NCI-H345 treated with DMSO at 0.1 percent for 48 hours (cell line): ENCODE measurements around the gene CEP250.
"Not testable (repeated sequence)": the region's sequence is repeated elsewhere in the genome, so short reads cannot be mapped to it uniquely, and the experiment has no call there.

ENCODE experiments used
- DNase-seq: peaks from one replicate; lab custom pipeline; 2025; ENCODE audit not compliant: unreplicated experiment; lab: John Stamatoyannopoulos, UW

Gene CEP250

DNA sequence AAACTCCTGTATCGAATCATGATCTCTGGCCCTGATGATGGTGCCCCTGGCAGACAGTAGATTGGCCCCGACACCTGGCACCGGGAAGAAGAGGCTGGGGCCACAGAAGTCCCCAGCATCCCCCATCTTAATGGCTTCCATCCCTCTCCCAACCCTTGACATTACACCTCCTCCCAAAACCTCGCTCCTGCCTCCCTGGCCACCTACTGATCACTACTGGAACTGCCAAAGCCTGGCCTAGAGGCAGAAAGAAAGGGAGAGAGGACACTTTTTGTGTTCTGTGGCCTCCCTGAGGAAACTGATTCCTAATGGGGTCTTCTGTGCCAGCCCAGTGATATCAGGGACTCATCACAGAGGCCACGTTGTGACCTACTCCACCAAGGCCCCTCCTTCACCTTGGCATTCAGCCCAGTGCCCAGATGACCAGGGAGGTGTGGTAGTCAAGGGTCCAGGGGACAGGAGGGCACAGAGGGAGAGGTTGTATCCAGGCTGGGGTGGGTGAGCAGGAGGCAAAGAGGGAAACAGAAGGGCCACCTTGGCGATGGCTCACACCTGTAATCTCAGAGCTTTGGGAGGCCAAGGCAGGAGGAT lies 68.0 kb downstream of the CEP250 start:
- DNase-seq: no peak

DNA sequence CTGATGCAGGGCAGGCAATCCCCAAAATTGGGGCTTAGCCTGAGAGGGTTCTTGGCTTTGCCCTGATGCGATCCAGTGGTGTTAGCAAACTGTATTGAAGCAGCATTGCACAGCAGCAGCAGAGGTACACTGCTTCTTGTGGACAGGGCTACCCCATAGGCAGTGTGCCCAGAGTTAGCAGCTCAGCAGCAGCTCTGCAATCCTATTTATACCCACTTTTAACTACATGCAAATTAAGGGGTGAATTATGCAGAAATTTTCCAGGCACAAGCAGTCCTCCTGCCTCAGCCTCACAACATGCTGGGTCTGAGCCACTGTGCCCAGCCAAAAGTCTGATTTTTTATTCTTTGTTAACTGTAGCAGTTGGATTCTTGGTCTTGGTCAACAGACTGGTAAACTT lies 70.2 kb downstream of the CEP250 start:
- DNase-seq: no peak

DNA sequence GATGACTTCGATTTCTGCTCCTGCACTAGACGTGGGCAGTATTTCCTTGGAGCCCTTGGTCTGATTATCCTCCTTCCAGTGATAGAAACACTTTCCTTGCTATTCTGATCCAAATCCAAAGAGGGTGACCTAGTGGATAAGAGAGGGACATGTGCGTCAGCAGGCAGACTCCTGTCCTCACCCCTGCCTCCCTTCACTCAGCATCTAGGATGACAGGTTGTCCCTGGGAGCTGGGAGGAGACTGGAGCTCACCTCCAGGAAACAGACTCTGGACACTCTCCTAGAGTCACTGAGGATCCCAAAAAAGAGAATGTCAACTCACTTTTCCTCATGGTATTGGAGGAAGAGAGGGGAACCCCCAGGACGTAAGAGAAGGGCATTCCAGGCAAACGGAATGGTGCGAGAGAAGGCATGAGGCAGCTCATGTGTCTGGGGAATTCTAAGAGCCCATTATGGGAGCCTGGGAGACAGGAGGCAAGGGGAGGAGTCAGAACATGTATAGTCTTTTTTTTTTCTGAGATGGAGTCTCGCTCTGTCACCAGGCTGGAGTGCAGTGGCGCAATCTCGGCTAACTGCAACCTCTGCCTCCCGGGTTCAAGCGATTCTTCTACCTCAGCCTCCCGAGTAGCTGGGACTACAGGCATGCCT lies 71.8 kb downstream of the CEP250 start:
- no peak for DNase-seq

DNA sequence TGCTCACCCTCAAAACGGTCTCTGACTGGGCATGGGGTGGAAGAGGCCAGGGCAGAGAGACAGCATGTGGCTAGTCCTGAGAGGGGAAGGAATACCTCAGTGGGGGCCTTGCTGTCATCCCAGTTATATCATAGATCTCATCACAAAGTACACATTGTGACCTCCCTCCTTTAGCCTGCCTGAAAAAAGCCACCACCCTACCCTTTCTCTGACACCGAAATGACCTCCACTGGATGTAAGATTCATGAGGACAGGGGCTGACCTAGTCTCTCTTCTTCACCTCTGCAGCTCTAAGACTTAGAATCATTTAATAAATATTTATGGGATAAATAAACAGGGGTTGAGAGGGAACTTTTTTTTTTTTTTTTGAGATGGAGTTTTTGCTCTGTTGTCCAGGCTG lies 74.2 kb downstream of the CEP250 start, which contains the start of gene C20orf173:
Gene C20orf173 (minus strand): TSS at position 101 of the 400 bp plus-strand sequence. CDS start 279 bp downstream, outside the sequence.
- DNase-seq: no peak

DNA sequence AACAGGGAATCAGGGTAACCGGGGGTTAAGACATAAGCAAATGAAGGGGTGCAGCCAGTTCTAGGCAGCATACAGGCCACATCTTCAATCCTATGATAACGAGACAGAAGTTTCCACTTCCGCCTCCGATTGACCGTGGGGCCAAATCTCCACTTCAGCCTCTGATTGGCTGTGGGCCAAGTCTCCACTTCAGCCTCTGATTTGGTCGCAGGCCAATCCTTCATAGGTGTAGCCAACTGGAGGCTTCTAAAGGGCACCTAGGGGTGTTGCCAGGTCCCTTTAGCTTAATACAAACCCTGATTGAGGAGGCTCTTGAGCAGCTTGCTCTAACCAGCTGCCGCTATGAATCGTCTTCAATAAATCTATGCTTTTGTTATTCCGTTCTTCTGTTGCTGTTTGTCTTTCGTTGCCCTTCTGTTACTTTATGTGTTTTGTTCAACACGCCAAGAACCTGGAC lies 84.4 kb downstream of the CEP250 start:
- DNase-seq: peak; percentile 99

DNA sequence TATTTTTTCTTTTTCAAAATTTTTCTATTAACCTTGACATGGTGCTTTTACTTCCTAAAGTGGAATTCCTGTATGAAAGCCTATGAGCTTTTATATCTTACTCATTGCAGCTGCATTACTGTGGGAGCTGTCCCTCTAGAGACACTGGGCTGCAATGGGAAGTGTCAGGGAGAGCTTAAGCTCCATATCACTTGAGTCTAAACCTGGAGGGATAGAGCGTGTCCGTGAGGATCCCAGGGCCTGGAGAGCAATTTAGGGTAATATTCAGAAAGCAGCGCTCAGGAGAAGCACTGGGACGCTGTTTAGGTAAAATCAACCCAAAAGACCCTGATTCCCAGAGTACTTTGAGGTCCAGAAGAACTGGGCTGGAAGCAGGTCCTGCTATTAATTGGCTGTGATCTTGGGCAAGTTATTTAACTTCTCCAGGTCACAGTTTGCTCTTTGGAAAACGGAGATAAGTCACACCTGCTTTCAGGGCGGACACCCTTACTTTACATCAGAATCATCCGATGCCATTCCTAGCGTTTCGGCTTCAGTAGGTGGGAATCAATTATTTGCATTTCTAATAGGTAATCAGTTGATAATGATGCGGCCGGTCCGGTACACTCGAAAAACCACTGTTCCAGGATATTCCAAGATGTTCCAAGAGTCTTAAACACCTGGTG lies 85.9 kb downstream of the CEP250 start:
- DNase-seq: no peak

DNA sequence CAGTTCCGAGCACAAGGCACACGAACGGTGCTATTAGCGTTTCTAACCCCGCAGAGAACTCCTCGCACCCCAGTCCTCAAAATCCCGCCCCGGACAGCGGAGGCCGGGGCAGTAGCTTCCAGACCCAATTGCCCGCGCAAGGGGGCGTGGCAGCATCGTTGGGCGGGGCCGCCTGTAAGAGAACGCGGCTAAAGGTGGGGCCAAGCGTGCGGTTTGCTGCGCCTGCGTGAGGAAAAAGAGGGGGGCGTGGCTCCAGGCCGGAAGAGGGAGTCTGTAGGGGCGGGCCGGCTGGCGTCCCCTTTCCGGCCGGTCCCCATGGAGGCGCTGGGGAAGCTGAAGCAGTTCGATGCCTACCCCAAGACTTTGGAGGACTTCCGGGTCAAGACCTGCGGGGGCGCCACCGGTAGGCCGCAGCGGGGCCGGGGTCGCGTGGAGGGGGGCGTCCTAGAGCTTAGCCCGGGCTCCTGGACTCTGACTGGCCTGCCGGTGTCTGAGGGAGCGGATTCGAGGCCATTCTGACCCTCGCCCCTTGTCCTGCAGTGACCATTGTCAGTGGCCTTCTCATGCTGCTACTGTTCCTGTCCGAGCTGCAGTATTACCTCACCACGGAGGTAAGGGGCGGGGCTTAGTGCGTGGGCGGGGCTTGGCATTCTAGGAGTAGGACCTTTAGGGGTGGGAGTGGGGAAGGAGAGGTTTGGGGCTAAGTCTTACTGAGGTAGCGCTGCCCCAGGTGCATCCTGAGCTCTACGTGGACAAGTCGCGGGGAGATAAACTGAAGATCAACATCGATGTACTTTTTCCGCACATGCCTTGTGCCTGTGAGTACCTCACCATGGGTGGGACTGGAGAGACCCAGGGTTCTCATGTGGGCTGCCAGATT lies 86.6 kb downstream of the CEP250 start, which contains the start of gene ERGIC3:
Gene ERGIC3 (plus strand): TSS at position 296 of the 880 bp plus-strand sequence. CDS start 20 bp downstream, at position 316.
- DNase-seq: peak; percentile 99

DNA sequence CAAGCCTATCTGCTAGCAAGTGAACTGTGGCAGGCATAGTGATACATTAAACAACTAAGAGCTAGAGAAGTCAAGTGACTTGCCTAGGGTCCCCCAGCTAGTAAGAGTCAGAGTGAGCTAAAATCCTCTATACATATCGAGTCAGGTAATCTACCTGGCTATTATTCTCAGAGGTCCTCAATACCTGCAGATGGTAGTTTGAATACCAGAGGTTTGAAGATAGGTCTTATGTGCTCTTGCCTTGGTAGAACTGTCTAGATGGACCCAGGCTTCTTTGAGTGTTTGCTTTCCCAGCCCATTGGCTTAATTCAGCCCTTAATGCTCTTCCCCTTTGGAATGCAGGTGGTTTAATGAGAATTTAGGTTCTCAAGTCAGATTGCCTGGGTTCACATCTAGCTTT lies 87.6 kb downstream of the CEP250 start:
- DNase-seq: no peak

DNA sequence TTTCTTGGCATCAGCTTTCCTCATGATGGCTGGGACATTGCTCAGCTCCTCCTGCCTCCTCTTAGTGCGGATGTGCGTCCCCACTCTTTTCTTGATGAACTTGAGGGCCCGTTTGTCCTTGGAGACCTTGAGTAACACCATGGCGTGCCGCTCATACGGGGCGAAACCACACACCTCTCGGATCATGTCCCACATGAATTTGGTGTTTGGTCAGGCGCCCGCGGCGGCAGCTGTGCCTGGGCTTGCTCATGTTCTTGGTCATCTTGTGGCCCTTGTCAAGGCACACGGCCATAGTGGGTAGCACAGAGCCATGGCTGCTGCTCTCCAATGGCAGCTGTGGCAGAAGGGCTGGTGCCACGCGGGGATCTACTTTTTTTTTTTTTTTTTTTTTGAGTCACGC lies 89.0 kb downstream of the CEP250 start:
- DNase-seq: no peak

DNA sequence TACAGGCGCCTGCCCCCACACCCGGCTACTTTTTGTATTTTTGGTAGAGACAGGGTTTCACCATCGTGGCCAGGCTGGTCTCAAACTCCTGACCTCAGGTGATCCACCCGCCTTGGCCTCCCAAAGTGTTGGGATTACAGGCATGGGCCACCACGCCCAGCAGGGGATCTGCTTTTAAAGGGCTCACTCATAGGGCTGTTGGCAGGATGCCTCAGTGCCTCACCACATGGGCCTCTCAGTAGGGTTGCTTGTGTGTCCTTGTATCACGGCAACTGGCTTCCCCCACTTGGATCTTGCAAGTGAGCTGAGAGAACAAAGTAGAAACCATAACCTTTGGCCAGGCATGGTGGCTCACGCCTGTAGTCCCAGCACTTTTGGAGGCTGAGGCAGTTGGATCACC lies 89.5 kb downstream of the CEP250 start:
- DNase-seq: not testable (repeated sequence)

DNA sequence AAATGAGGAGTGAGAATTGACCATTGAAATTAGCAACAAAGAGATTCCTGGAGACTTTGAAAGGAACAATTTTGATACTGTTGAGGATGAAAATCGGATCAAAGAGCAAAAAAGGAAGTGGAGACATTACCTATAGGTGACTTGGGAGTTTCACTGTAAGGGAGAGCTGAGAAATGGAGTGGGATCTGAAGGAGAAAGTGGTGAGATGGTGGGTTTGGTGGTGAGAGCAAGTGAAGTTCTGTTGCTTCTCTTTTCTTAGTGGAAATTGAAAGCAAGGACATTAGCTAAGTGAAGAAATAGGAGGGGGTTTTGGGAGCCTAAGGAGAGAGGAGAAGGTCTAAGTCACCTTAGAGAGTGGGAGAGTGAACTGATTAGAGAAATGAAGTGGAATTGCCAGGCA lies 90.7 kb downstream of the CEP250 start:
- no peak for DNase-seq

DNA sequence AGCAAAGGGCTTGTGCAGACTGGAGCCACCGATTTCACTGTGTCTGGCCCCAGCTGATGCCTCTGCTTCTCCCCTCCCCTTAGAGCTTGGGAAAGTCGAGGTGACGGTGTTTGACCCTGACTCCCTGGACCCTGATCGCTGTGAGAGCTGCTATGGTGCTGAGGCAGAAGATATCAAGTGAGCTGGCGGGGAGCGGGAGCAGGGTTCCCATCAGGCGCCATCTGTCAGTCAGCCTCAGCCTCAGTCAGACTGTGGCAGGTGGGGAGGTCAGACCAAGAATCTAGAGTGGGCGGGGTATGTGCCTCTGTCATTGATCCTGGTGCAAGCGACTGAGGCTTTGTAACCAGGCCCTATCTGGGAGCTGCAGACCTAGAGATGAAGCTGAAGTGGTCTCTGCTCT lies 91.9 kb downstream of the CEP250 start:
- no peak for DNase-seq

DNA sequence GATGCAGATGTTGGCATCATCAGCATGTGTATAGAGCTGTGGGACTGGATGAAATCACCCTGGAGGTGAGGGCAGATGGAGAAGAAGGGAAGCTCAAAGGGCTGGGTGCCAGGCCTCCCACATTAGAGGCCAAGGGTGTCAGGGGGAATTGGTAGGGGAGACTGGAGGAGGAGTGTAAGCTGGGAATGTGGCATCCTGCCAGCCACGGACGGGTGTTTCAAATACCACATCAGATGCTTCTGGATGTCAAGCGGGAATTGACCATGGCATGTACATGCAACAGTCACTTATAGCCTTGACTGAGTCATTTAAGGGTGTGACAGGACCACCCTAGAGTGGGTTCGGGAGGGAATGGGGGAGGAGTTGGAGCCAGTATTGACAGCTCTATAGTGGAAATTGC lies 96.1 kb downstream of the CEP250 start:
- no peak for DNase-seq

DNA sequence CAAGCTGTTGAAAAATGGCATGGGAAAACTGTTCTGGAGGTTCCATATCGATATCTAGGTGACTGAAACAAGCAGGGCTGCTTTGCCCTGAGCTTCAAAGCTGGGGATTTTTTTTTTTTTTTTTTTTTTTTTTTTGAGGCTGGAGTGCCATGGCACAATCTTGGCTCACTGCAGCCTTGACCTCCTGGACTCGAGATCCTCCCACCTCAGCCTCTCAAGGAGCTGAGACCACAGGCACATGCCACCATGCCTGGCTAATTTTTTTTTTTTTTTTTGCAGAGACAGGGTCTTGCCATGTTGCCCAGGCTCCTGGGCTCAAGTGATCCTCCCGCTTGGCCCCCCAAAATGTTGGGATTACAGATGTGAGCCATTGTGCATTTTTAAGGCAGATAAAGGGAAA lies 97.5 kb downstream of the CEP250 start:
- no peak for DNase-seq

DNA sequence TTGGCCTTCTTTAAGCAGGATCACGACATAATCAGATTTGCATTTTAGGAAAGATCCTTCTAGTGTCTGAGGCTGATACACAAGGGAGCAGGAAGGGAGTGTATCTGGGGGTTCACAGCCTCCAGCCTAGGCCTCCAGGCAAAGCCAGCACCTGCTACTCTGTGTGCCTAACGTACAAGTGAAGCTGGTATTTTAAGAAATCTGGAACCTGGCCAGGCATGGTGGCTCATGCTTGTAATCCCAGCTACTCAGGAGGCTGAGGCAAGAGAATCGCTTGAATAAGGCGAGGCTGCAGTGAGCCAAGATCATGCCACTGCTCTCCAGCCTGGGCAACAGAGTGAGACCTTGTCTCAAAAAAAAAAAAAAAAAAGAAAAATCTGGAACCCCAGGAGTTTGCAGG lies 100.1 kb downstream of the CEP250 start:
- not testable (repeated sequence) for DNase-seq

DNA sequence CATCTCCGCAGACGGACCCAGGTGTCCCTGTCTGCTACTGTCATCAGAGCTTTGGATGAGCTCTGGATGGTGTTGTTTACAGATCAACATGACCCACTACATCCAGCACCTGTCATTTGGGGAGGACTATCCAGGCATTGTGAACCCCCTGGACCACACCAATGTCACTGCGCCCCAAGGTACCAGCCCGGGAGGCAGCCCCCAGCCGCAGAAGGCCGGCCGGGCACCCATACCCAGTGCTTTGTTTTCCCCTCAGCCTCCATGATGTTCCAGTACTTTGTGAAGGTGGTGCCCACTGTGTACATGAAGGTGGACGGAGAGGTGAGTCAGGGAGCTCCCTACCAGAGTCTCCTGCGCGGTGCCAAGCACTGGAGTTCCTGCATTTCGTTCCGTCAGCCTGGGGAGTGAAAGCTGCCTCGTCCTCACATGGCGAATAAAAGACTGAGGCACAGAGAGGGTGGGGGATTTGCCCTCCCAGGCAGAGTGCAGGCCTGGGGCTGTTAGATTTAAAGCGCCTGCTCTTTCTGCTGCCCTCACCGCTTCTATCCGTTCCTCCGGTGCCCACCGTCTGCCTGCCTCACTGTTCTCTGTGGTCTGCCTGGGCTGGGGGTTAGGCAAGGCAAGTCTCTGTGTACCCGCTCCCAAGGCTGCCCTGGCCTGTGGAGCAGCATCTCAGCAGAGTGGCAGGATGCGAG lies 100.7 kb downstream of the CEP250 start:
- no peak for DNase-seq

DNA sequence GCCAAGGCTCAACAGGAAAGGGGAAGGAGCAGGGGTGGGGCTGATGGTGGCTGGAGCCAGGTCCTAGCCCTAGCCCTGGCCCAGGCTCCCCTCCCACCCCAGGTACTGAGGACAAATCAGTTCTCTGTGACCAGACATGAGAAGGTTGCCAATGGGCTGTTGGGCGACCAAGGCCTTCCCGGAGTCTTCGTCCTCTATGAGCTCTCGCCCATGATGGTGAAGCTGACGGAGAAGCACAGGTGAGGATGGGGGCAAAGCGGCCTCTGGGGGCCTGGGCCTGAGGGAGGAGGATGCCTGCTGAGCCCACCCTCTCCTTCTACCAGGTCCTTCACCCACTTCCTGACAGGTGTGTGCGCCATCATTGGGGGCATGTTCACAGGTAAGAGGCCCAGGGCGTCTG lies 101.5 kb downstream of the CEP250 start:
- no peak for DNase-seq

DNA sequence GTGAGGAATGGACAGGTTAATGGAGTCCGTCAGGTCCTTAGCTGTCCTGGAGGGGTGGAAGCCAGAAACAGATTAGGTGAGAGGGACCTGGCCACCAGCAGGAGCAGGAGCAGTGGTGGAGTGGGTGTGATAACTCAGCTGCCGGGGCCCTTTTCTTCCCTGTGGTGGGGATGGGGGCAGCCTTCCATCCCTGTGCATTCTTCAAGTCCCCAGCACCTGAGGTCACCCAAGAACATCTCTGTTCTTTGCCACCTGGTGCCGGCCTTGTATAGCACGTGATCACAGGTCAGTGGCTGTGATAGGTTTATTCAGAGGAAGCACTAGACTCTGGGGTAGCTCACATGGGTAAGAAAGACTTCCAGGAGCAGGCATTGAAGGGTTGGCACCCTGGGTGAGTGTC lies 103.1 kb downstream of the CEP250 start:
- DNase-seq: no peak

DNA sequence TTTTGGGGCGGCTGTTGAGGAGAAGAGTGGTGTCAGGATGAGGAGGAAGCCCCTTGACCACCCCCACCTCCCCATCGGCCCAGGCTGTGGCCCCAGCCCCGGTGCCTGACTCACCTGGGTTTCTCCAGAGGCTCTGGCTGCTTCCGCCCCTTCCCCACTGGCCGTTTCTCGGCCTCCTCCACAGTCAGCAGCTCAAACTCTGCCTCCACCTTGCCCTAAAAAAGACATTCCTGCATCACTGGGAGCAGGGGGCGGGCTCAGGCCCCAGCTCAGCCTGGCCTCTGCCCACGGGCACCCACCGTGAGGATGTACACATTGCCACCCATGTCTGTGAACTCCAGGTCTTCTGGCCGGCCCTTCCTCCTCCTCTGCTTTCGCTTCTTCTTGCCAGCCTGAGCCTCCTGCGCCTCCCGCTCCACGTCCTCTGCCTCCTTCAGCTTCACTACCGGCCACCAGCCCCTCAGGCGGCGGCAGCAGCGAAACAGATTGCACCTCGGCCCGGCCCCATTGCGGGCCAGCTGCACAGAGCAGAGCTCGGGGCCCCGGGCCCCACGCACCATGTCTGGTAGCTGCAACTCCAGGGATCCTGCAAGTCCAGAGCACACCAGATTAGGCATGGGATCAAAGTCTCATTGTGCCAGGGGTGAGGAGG lies 103.8 kb downstream of the CEP250 start:
- no peak for DNase-seq

DNA sequence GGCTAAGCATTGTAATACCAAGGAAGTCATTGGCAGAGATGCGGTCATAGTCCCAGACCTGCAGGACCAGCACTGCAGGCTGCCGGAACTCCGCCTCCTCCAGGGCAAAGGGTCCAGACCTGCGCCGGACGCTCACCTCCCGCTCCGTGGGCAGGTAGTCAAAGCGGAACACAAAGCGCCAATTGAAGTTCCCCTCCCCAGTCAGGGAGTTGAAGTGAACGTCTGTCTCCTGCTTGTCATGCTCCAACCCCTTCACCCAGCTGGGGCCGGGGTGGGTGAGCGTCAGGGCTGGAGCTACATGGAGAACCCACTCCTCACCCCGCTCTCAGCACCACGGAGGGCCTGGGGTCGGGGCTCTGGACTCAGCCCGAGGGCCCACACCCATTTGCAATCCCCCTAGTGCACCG lies 104.7 kb downstream of the CEP250 start:
- DNase-seq: no peak
